ENCODE results near the gene KRTAP10-2.
"Not testable (repeated sequence)": the region's sequence is repeated elsewhere in the genome, so short reads cannot be mapped to it uniquely, and the experiment has no call there.

The KRTAP10-2 gene

GRCh38 chr21:44551340-44551961 is at the start of gene KRTAP10-2:
TSS of gene KRTAP10-2 (minus strand) at chr21:44551505. CDS start at chr21:44551458, 47 bp downstream.
- Histone ChIP-seq H3K9ac (ENCODE audit: low read length in 5 of 5) (no peak within 1 kb of the TSS), H3K27ac (ENCODE audit: low read depth, low read length) (no peak within 1 kb of the TSS), H3K9me3 (ENCODE audit: control insufficient read depth in 5 of 5, low read length in 5 of 5) (peaks cover 0 to 5% (median 4%) of the 10 kb centered on the region in 5 donors), H3K4me3 (ENCODE audit: low read depth in 1 of 5, low read length in 5 of 5) (no peak within 1 kb of the TSS), H3K36me3 (ENCODE audit: control insufficient read depth in 5 of 5, insufficient read depth in 5 of 5, low read length in 5 of 5) (no peaks in the 10 kb centered on the region), H3K4me1 (ENCODE audit: control insufficient read depth in 5 of 5, insufficient read depth in 5 of 5, low read length in 5 of 5) (no peaks in the 10 kb centered on the region), H3K27me3 (ENCODE audit: control insufficient read depth in 5 of 5, insufficient read depth in 4 of 5, low read length in 5 of 5) (peaks cover 22 to 56% (median 46%) of the 10 kb centered on the region in 5 donors)

- not testable (repeated sequence) for H3K9me3 ChIP-seq (ENCODE audit: control insufficient read depth in 5 of 5, low read length in 5 of 5); H3K9ac ChIP-seq (ENCODE audit: low read length in 5 of 5); H3K36me3 ChIP-seq (ENCODE audit: control insufficient read depth in 5 of 5, insufficient read depth in 5 of 5, low read length in 5 of 5); H3K4me3 ChIP-seq (ENCODE audit: low read depth in 1 of 5, low read length in 5 of 5); H3K4me1 ChIP-seq (ENCODE audit: control insufficient read depth in 5 of 5, insufficient read depth in 5 of 5, low read length in 5 of 5); H3K27ac ChIP-seq (ENCODE audit: low read depth, low read length)
- H3K27me3 ChIP-seq (ENCODE audit: control insufficient read depth in 5 of 5, insufficient read depth in 4 of 5, low read length in 5 of 5) = peaks cover 9 to 36% (median 20%) of the 10 kb centered on the region in 5 donors
These were observed 49.8 kb upstream of the KRTAP10-2 start for GRCh38 chr21:44601091-44601490.

GRCh38 chr21:44600118-44600978 is 49.0 kb upstream of the KRTAP10-2 start, which contains the start of gene KRTAP10-7:
TSS of gene KRTAP10-7 (plus strand) at chr21:44600597. CDS start at chr21:44600622, 25 bp downstream.
- not testable (repeated sequence) for H3K9me3 ChIP-seq (ENCODE audit: control insufficient read depth in 5 of 5, low read length in 5 of 5); H3K36me3 ChIP-seq (ENCODE audit: control insufficient read depth in 5 of 5, insufficient read depth in 5 of 5, low read length in 5 of 5); H3K9ac ChIP-seq (ENCODE audit: low read length in 5 of 5); H3K4me1 ChIP-seq (ENCODE audit: control insufficient read depth in 5 of 5, insufficient read depth in 5 of 5, low read length in 5 of 5); H3K27ac ChIP-seq (ENCODE audit: low read depth, low read length); H3K4me3 ChIP-seq (ENCODE audit: low read depth in 1 of 5, low read length in 5 of 5)
- peaks cover 9 to 36% (median 20%) of the 10 kb centered on the region in 5 donors for H3K27me3 ChIP-seq (ENCODE audit: control insufficient read depth in 5 of 5, insufficient read depth in 4 of 5, low read length in 5 of 5)

GRCh38 chr21:44599264-44600029 is 48.1 kb upstream of the KRTAP10-2 start:
- Histone ChIP-seq H3K4me1 (ENCODE audit: control insufficient read depth in 5 of 5, insufficient read depth in 5 of 5, low read length in 5 of 5) (no peaks in the 10 kb centered on the region), H3K4me3 (ENCODE audit: low read depth in 1 of 5, low read length in 5 of 5) (no peak overlapping the region), H3K36me3 (ENCODE audit: control insufficient read depth in 5 of 5, insufficient read depth in 5 of 5, low read length in 5 of 5) (no peaks in the 10 kb centered on the region), H3K9ac (ENCODE audit: low read length in 5 of 5) (no peak overlapping the region), H3K27ac (ENCODE audit: low read depth, low read length) (no peak overlapping the region), H3K27me3 (ENCODE audit: control insufficient read depth in 5 of 5, insufficient read depth in 4 of 5, low read length in 5 of 5) (peaks cover 9 to 36% (median 20%) of the 10 kb centered on the region in 5 donors), H3K9me3 (ENCODE audit: control insufficient read depth in 5 of 5, low read length in 5 of 5) (peaks cover 0 to 5% (median 0%) of the 10 kb centered on the region in 5 donors)

- H3K9ac ChIP-seq (ENCODE audit: low read length in 5 of 5) = no peak overlapping the region
- H3K36me3 ChIP-seq (ENCODE audit: control insufficient read depth in 5 of 5, insufficient read depth in 5 of 5, low read length in 5 of 5) = no peaks in the 10 kb centered on the region
- no peak overlapping the region for H3K4me3 ChIP-seq (ENCODE audit: low read depth in 1 of 5, low read length in 5 of 5)
- H3K9me3 ChIP-seq (ENCODE audit: control insufficient read depth in 5 of 5, low read length in 5 of 5) = no peaks in the 10 kb centered on the region
- peaks cover 0 to 9% (median 0%) of the 10 kb centered on the region in 5 donors for H3K4me1 ChIP-seq (ENCODE audit: control insufficient read depth in 5 of 5, insufficient read depth in 5 of 5, low read length in 5 of 5)
- H3K27ac ChIP-seq (ENCODE audit: low read depth, low read length) = no peak overlapping the region
- H3K27me3 ChIP-seq (ENCODE audit: control insufficient read depth in 5 of 5, insufficient read depth in 4 of 5, low read length in 5 of 5) = peaks cover under 1 to 27% (median 16%) of the 10 kb centered on the region in 5 donors
These were observed 46.8 kb upstream of the KRTAP10-2 start for GRCh38 chr21:44598061-44598460.

GRCh38 chr21:44596068-44596725 is 44.9 kb upstream of the KRTAP10-2 start:
- H3K27me3 ChIP-seq (ENCODE audit: control insufficient read depth in 5 of 5, insufficient read depth in 4 of 5, low read length in 5 of 5) = peaks cover 0 to 14% (median 12%) of the 10 kb centered on the region in 5 donors
- no peaks in the 10 kb centered on the region for H3K9me3 ChIP-seq (ENCODE audit: control insufficient read depth in 5 of 5, low read length in 5 of 5)
- peaks cover 2 to 24% (median 4%) of the 10 kb centered on the region in 5 donors for H3K4me1 ChIP-seq (ENCODE audit: control insufficient read depth in 5 of 5, insufficient read depth in 5 of 5, low read length in 5 of 5)
- no peak overlapping the region for H3K27ac ChIP-seq (ENCODE audit: low read depth, low read length)
- H3K36me3 ChIP-seq (ENCODE audit: control insufficient read depth in 5 of 5, insufficient read depth in 5 of 5, low read length in 5 of 5) = no peaks in the 10 kb centered on the region
- no peak overlapping the region for H3K9ac ChIP-seq (ENCODE audit: low read length in 5 of 5)
- no peak overlapping the region for H3K4me3 ChIP-seq (ENCODE audit: low read depth in 1 of 5, low read length in 5 of 5)

- Histone ChIP-seq H3K4me1 (ENCODE audit: control insufficient read depth in 5 of 5, insufficient read depth in 5 of 5, low read length in 5 of 5) (peaks cover 2 to 24% (median 4%) of the 10 kb centered on the region in 5 donors), H3K36me3 (ENCODE audit: control insufficient read depth in 5 of 5, insufficient read depth in 5 of 5, low read length in 5 of 5) (no peaks in the 10 kb centered on the region), H3K9me3 (ENCODE audit: control insufficient read depth in 5 of 5, low read length in 5 of 5) (no peaks in the 10 kb centered on the region), H3K9ac (ENCODE audit: low read length in 5 of 5) (no peak overlapping the region), H3K27ac (ENCODE audit: low read depth, low read length) (no peak overlapping the region), H3K27me3 (ENCODE audit: control insufficient read depth in 5 of 5, insufficient read depth in 4 of 5, low read length in 5 of 5) (peaks cover 0 to 13% (median 7%) of the 10 kb centered on the region in 5 donors), H3K4me3 (ENCODE audit: low read depth in 1 of 5, low read length in 5 of 5) (no peak overlapping the region)
These were observed 44.2 kb upstream of the KRTAP10-2 start for GRCh38 chr21:44595524-44595923.

- H3K36me3 ChIP-seq (ENCODE audit: control insufficient read depth in 5 of 5, insufficient read depth in 5 of 5, low read length in 5 of 5) = no peaks in the 10 kb centered on the region
- H3K4me3 ChIP-seq (ENCODE audit: low read depth in 1 of 5, low read length in 5 of 5) = no peak overlapping the region
- H3K27ac ChIP-seq (ENCODE audit: low read depth, low read length) = no peak overlapping the region
- peaks cover 2 to 24% (median 4%) of the 10 kb centered on the region in 5 donors for H3K4me1 ChIP-seq (ENCODE audit: control insufficient read depth in 5 of 5, insufficient read depth in 5 of 5, low read length in 5 of 5)
- H3K9me3 ChIP-seq (ENCODE audit: control insufficient read depth in 5 of 5, low read length in 5 of 5) = no peaks in the 10 kb centered on the region
- H3K9ac ChIP-seq (ENCODE audit: low read length in 5 of 5) = no peak overlapping the region
- peaks cover 0 to 13% (median 9%) of the 10 kb centered on the region in 5 donors for H3K27me3 ChIP-seq (ENCODE audit: control insufficient read depth in 5 of 5, insufficient read depth in 4 of 5, low read length in 5 of 5)
These were observed 43.2 kb upstream of the KRTAP10-2 start for GRCh38 chr21:44594406-44594916.
